ENCODE measurements around the gene UBR4. TPM values are rescaled to one million over a fixed set of nuclear protein-coding genes. Genes with fewer than 3 reads are reported as not detected.

The UBR4 gene
- total and polyA plus RNA-seq, 2 of the 8 experiments (the other 6 are each of a cell fraction or from before 2014, with no cell fraction given): 139 to 152 TPM

GRCh38 chr1:19138958-19139581 lies 71.0 kb downstream of the UBR4 start (continued):
- TF ChIP-seq GTF2F1 (IDR thresholded peaks at IDR 0.05; ENCODE audit: borderline replicate concordance, low read depth, low read length) (no peak), TBP (IDR thresholded peaks at IDR 0.05; ENCODE audit: low read depth, low read length) (no peak), RBBP5 (IDR thresholded peaks at IDR 0.05; ENCODE audit: borderline replicate concordance, low read depth, low read length) (no peak), USF2 (IDR thresholded peaks at IDR 0.05; ENCODE audit: low read length) (no peak), TAF7 (optimal IDR thresholded peaks at IDR 0.05; ENCODE audit: borderline replicate concordance, low read depth, low read length) (no peak), JUND (IDR thresholded peaks at IDR 0.05; ENCODE audit: low read length) (no peak), TAF1 (IDR thresholded peaks at IDR 0.05; ENCODE audit: low read depth, low read length) (no peak), BCL11A (IDR thresholded peaks at IDR 0.05; ENCODE audit: low read depth in 2 of 2, low read length in 2 of 2) (no peak)
